ENCODE measurements around the gene DLG2.

DLG2 gene

GRCh38 chr11:83990160-83990733 is 1636.9 kb downstream of the DLG2 start:
- no peak for DNase-seq (ENCODE audit: low read depth)

- DNase-seq (ENCODE audit: low read depth) = no peak
Measured at GRCh38 chr11:83982825-83983224, 1644.3 kb downstream of the DLG2 start.

- DNase-seq (ENCODE audit: low read depth) = no peak
Measured at GRCh38 chr11:83979593-83979992, 1647.6 kb downstream of the DLG2 start.

- DNase-seq (ENCODE audit: low read depth) = no peak
Measured at GRCh38 chr11:83978942-83979341, 1648.2 kb downstream of the DLG2 start.

- DNase-seq (ENCODE audit: low read depth) = no peak
Measured at GRCh38 chr11:83976086-83976485, 1651.1 kb downstream of the DLG2 start.

- no peak for DNase-seq (ENCODE audit: low read depth)
Measured at GRCh38 chr11:83972536-83972935, 1654.6 kb downstream of the DLG2 start.

GRCh38 chr11:83971063-83971462 is 1656.1 kb downstream of the DLG2 start:
- no peak for DNase-seq (ENCODE audit: low read depth)

- DNase-seq (ENCODE audit: low read depth) = no peak
Measured at GRCh38 chr11:83970061-83970671, 1657.0 kb downstream of the DLG2 start.

GRCh38 chr11:83957038-83957900 is 1669.9 kb downstream of the DLG2 start:
- DNase-seq (ENCODE audit: low read depth) = no peak

- no peak for DNase-seq (ENCODE audit: low read depth)
Measured at GRCh38 chr11:83956119-83956697, 1670.9 kb downstream of the DLG2 start.

GRCh38 chr11:83954780-83955179 is 1672.4 kb downstream of the DLG2 start:
- no peak for DNase-seq (ENCODE audit: low read depth)

- no peak for DNase-seq (ENCODE audit: low read depth)
Measured at GRCh38 chr11:83951521-83951920, 1675.6 kb downstream of the DLG2 start.

GRCh38 chr11:83948200-83948599 is 1678.9 kb downstream of the DLG2 start:
- no peak for DNase-seq (ENCODE audit: low read depth)

- DNase-seq (ENCODE audit: low read depth) = no peak
Measured at GRCh38 chr11:83945976-83946375, 1681.2 kb downstream of the DLG2 start.

- DNase-seq (ENCODE audit: low read depth) = no peak
Measured at GRCh38 chr11:83941050-83941449, 1686.1 kb downstream of the DLG2 start.

GRCh38 chr11:83938148-83938547 is 1689.0 kb downstream of the DLG2 start:
- DNase-seq (ENCODE audit: low read depth) = no peak

GRCh38 chr11:83933008-83933407 is 1694.1 kb downstream of the DLG2 start:
- DNase-seq (ENCODE audit: low read depth) = no peak

GRCh38 chr11:83927422-83927821 is 1699.7 kb downstream of the DLG2 start:
- DNase-seq (ENCODE audit: low read depth) = no peak

GRCh38 chr11:83924795-83925542 is 1702.2 kb downstream of the DLG2 start:
- no peak for DNase-seq (ENCODE audit: low read depth)

GRCh38 chr11:83923961-83924360 is 1703.2 kb downstream of the DLG2 start:
- no peak for DNase-seq (ENCODE audit: low read depth)

- DNase-seq (ENCODE audit: low read depth) = no peak
Measured at GRCh38 chr11:83922953-83923352, 1704.2 kb downstream of the DLG2 start.

GRCh38 chr11:83922318-83922717 is 1704.8 kb downstream of the DLG2 start:
- no peak for DNase-seq (ENCODE audit: low read depth)
